GM18507 (cell line): Measurements from ENCODE around the gene ZNF407.
"Not testable (repeated sequence)": the region's sequence is repeated elsewhere in the genome, so short reads cannot be mapped to it uniquely, and the experiment has no call there.

ENCODE experiments used
- DNase-seq: peaks from one replicate; pipeline ENCODE4 v3.0.0; 2011; ENCODE audit warnings: low read depth; ENCODE audit not compliant: insufficient read length; ENCODE audit errors: extremely low spot score
- FAIRE-seq: peaks from 2 replicates; lab custom pipeline; 2011; peaks lifted over from hg19 to GRCh38; lab: Jason Lieb, UNC

The ZNF407 gene

GRCh38 chr18:74597662-74598349 is at the start of gene ZNF407:
Gene ZNF407, plus strand, starts transcription at chr18:74597870. Its CDS starts 33,150 bp downstream, at chr18:74631020.
- DNase-seq: peak; percentile 74
- FAIRE-seq: peak; percentile 86

GRCh38 chr18:74549591-74550104 is 48.0 kb upstream of the ZNF407 start:
- DNase-seq: no peak
- no peak for FAIRE-seq

GRCh38 chr18:74550886-74551285 is 46.8 kb upstream of the ZNF407 start:
- no peak for FAIRE-seq
- DNase-seq: no peak

GRCh38 chr18:74551452-74551851 is 46.2 kb upstream of the ZNF407 start:
- no peak for DNase-seq

GRCh38 chr18:74551936-74552555 is 45.6 kb upstream of the ZNF407 start:
- peak; percentile 64 for DNase-seq
- FAIRE-seq: peak; percentile 89

More at GRCh38 chr18:74551452-74551851, 46.2 kb upstream of the ZNF407 start:
- FAIRE-seq: no peak

- FAIRE-seq (no peak), DNase-seq (no peak)
Measured at GRCh38 chr18:74556126-74556525, 41.5 kb upstream of the ZNF407 start.

- no peak for FAIRE-seq
Measured at GRCh38 chr18:74558096-74558495, 39.6 kb upstream of the ZNF407 start.

GRCh38 chr18:74562131-74562730 is 35.4 kb upstream of the ZNF407 start:
- DNase-seq (no peak), FAIRE-seq (no peak)

More at GRCh38 chr18:74558096-74558495, 39.6 kb upstream of the ZNF407 start:
- DNase-seq: no peak

GRCh38 chr18:74562775-74563174 is 34.9 kb upstream of the ZNF407 start:
- DNase-seq (no peak), FAIRE-seq (no peak)

GRCh38 chr18:74563999-74564398 is 33.7 kb upstream of the ZNF407 start:
- FAIRE-seq: no peak

GRCh38 chr18:74565164-74565563 is 32.5 kb upstream of the ZNF407 start:
- FAIRE-seq, DNase-seq: not testable (repeated sequence)

More at GRCh38 chr18:74563999-74564398, 33.7 kb upstream of the ZNF407 start:
- no peak for DNase-seq

GRCh38 chr18:74565993-74566392 is 31.7 kb upstream of the ZNF407 start:
- DNase-seq, FAIRE-seq: not testable (repeated sequence)

GRCh38 chr18:74567822-74568221 is 29.8 kb upstream of the ZNF407 start:
- DNase-seq: no peak
- FAIRE-seq: no peak

GRCh38 chr18:74569401-74569800 is 28.3 kb upstream of the ZNF407 start:
- FAIRE-seq (no peak), DNase-seq (no peak)

GRCh38 chr18:74570266-74570665 is 27.4 kb upstream of the ZNF407 start:
- DNase-seq: no peak

GRCh38 chr18:74571895-74572680 is 25.6 kb upstream of the ZNF407 start:
- DNase-seq: no peak

More at GRCh38 chr18:74570266-74570665, 27.4 kb upstream of the ZNF407 start:
- no peak for FAIRE-seq

GRCh38 chr18:74573053-74573452 is 24.6 kb upstream of the ZNF407 start:
- DNase-seq (no peak), FAIRE-seq (no peak)

More at GRCh38 chr18:74571895-74572680, 25.6 kb upstream of the ZNF407 start:
- FAIRE-seq: no peak

GRCh38 chr18:74574916-74575315 is 22.8 kb upstream of the ZNF407 start:
- no peak for DNase-seq
- FAIRE-seq: no peak

GRCh38 chr18:74577019-74577418 is 20.7 kb upstream of the ZNF407 start:
- no peak for FAIRE-seq
- DNase-seq: no peak
